ENCODE measurements around the gene TIMP2.

Gene TIMP2

DNA sequence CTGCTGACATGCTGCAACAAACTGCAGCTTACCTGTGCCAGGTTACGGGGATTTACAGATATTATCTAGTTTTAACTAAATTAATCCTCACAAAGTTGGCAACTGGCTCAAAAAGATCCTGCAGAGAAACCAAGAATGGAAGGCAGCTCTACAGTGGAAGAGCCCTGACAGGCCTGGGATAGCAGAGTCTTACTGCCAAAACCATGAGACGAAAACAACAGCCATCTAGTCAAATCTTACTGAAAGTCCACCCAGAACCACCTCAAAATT, 92.7 kb downstream of the TIMP2 start:
- Histone ChIP-seq H3K9ac (ENCODE audit: low read depth, low read length) (no peak overlapping the region), H3K4me1 (ENCODE audit: insufficient read depth, low read length) (no peaks in the 10 kb centered on the region; the same call in 1 of the 2 replicates), H3K27me3 (ENCODE audit: insufficient read depth, low read length, poor library complexity) (no peaks in the 10 kb centered on the region), H4K20me1 (ENCODE audit: insufficient read depth, low read length) (peaks cover 36% of the 10 kb centered on the region), H3K36me3 (ENCODE audit: insufficient read depth, low read length) (peaks cover 97% of the 10 kb centered on the region), H3K4me3 (ENCODE audit: low read depth in 1 of 2, low read length in 2 of 2) (no peak overlapping the region), H3K27ac (ENCODE audit: low read length) (no peak overlapping the region), H3K4me2 (ENCODE audit: insufficient read depth, low read length) (no peak overlapping the region), H3K79me2 (ENCODE audit: insufficient read depth, low read length) (peaks cover 36% of the 10 kb centered on the region), H2AFZ (ENCODE audit: low read depth, low read length) (no peak overlapping the region), H3K9me3 (ENCODE audit: insufficient read depth, low read length, severe bottlenecking) (no peaks in the 10 kb centered on the region)
- no peak for ATAC-seq (ENCODE audit: insufficient read depth, low read depth)
- no peak for DNase-seq
- TF ChIP-seq EZH2 (IDR thresholded peaks at IDR 0.05; ENCODE audit: borderline replicate concordance, low read depth, low read length, severe bottlenecking) = no peak
- TF ChIP-seq, protein P1, sequence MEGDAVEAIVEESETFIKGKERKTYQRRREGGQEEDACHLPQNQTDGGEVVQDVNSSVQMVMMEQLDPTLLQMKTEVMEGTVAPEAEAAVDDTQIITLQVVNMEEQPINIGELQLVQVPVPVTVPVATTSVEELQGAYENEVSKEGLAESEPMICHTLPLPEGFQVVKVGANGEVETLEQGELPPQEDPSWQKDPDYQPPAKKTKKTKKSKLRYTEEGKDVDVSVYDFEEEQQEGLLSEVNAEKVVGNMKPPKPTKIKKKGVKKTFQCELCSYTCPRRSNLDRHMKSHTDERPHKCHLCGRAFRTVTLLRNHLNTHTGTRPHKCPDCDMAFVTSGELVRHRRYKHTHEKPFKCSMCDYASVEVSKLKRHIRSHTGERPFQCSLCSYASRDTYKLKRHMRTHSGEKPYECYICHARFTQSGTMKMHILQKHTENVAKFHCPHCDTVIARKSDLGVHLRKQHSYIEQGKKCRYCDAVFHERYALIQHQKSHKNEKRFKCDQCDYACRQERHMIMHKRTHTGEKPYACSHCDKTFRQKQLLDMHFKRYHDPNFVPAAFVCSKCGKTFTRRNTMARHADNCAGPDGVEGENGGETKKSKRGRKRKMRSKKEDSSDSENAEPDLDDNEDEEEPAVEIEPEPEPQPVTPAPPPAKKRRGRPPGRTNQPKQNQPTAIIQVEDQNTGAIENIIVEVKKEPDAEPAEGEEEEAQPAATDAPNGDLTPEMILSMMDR (IDR thresholded peaks at IDR 0.05; ENCODE audit: borderline replicate concordance, extremely low read depth, low read length, poor library complexity, severe bottlenecking) = no peak

DNA sequence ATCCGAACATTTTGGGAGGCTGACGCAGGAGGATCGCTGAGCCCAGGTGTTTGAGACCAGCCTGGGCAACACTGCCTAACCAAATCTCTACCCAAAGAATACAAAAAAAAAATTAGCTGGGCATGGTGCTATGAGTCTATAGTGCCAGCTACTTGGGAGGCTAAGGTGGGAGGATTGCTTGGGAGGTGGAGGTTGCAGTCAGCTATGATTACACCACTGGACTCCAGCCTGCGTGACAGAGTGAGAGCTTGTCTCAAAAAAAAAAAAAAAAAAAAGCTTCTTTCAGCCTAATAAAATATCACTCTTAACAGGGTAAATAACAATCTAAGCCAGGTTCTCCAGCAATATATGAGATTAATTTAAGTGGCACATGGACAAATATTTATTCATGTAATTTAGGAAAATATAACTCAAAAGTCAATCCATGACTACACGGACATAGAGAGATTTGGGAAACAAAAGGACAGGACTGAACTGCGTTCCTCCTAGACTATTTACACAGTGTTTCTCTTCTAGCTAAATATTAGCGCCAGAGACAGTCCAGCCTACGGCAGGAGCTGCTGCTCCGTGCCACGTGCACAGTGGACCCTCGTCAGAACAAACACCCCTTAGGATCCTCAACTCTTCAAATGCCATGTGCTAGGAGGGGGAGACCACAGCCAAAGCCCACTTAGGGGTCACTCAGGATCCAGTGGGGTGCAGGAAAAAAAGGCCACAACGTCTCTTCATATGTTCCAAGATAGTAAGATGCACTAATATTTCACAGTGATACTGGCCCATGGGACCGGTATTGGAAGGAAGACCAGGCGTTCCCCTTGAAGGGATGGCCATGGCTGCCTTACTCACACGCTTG, 93.3 kb downstream of the TIMP2 start:
- no peak for TF ChIP-seq EZH2 (IDR thresholded peaks at IDR 0.05; ENCODE audit: borderline replicate concordance, low read depth, low read length, severe bottlenecking)
- TF ChIP-seq, protein P1 (IDR thresholded peaks at IDR 0.05; ENCODE audit: borderline replicate concordance, extremely low read depth, low read length, poor library complexity, severe bottlenecking) = no peak
- H3K9ac ChIP-seq (ENCODE audit: low read depth, low read length) = no peak overlapping the region
- no peaks in the 10 kb centered on the region for H3K27me3 ChIP-seq (ENCODE audit: insufficient read depth, low read length, poor library complexity)
- DNase-seq (no peak), ATAC-seq (ENCODE audit: insufficient read depth, low read depth) (no peak)
- H3K27ac ChIP-seq (ENCODE audit: low read length) = no peak overlapping the region
- no peak overlapping the region for H3K4me2 ChIP-seq (ENCODE audit: insufficient read depth, low read length)
- H3K36me3 ChIP-seq (ENCODE audit: insufficient read depth, low read length) = peaks cover 98% of the 10 kb centered on the region
- H4K20me1 ChIP-seq (ENCODE audit: insufficient read depth, low read length) = peaks cover 32% of the 10 kb centered on the region
- H3K4me1 ChIP-seq (ENCODE audit: insufficient read depth, low read length) = no peaks in the 10 kb centered on the region
- H3K4me3 ChIP-seq (ENCODE audit: low read depth in 1 of 2, low read length in 2 of 2) = no peak overlapping the region
- no peak overlapping the region for H2AFZ ChIP-seq (ENCODE audit: low read depth, low read length)
- peaks cover 30% of the 10 kb centered on the region for H3K79me2 ChIP-seq (ENCODE audit: insufficient read depth, low read length)
- no peaks in the 10 kb centered on the region for H3K9me3 ChIP-seq (ENCODE audit: insufficient read depth, low read length, severe bottlenecking)

DNA sequence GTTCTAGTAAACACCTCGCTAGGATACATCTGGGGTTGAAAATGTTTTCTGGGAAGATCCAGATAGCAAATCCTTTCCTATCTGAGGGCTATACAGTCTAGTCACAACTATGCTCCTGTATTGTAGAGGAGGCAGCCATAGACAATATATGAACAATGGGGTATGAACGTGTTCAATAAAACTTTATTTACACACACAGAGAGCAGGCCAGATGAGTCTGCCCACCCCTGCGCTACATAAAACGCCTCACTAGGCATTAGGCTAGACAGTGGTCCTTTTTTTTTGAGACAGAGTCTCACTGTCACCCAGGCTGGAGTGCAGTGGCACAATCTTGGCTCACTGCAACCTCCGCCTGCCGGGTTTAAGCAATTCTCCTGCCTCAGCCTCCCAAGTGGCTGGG, 95.7 kb downstream of the TIMP2 start:
- Histone ChIP-seq H3K4me3 (ENCODE audit: low read depth in 1 of 2, low read length in 2 of 2) (no peak overlapping the region), H3K9me3 (ENCODE audit: insufficient read depth, low read length, severe bottlenecking) (no peaks in the 10 kb centered on the region), H3K36me3 (ENCODE audit: insufficient read depth, low read length) (peaks cover 99% of the 10 kb centered on the region), H3K27ac (ENCODE audit: low read length) (no peak overlapping the region), H4K20me1 (ENCODE audit: insufficient read depth, low read length) (peaks cover 31% of the 10 kb centered on the region; the same call in 1 of the 2 replicates), H3K4me1 (ENCODE audit: insufficient read depth, low read length) (no peaks in the 10 kb centered on the region), H2AFZ (ENCODE audit: low read depth, low read length) (no peak overlapping the region), H3K9ac (ENCODE audit: low read depth, low read length) (no peak overlapping the region), H3K27me3 (ENCODE audit: insufficient read depth, low read length, poor library complexity) (no peaks in the 10 kb centered on the region), H3K79me2 (ENCODE audit: insufficient read depth, low read length) (peaks cover 25% of the 10 kb centered on the region; the same call in 1 of the 2 replicates), H3K4me2 (ENCODE audit: insufficient read depth, low read length) (no peak overlapping the region)
- DNase-seq (no peak), ATAC-seq (ENCODE audit: insufficient read depth, low read depth) (no peak)
- TF ChIP-seq, protein P1 (IDR thresholded peaks at IDR 0.05; ENCODE audit: borderline replicate concordance, extremely low read depth, low read length, poor library complexity, severe bottlenecking) = no peak
- no peak for TF ChIP-seq EZH2 (IDR thresholded peaks at IDR 0.05; ENCODE audit: borderline replicate concordance, low read depth, low read length, severe bottlenecking)

All from DND-41 (cell line).